WERI-Rb-1 (cell line): ENCODE data around the gene DIAPH2.

Source experiments
- DNase-seq: peaks from one replicate; pipeline ENCODE4 v3.0.0-alpha.2; 2020
- H3K27ac ChIP-seq: fragments of 250-450 bp; sonication (Bioruptor Pico); 2 replicates; pipeline ENCODE4 v1.5.1; 2020; ENCODE audit warnings: mild to moderate bottlenecking, moderate library complexity
- H3K27me3 ChIP-seq: fragments of 250-450 bp; sonication (Bioruptor Pico); 2 replicates; pipeline ENCODE4 v1.5.1; 2021; ENCODE audit warnings: mild to moderate bottlenecking, low read depth, moderate library complexity; ENCODE audit not compliant: insufficient read depth, severe bottlenecking
- H3K36me3 ChIP-seq: fragments of 250-450 bp; sonication (Bioruptor Pico); 2 replicates; pipeline ENCODE4 v1.5.1; 2020; ENCODE audit warnings: mild to moderate bottlenecking, moderate library complexity
- H3K4me3 ChIP-seq: 2 replicates; pipeline ENCODE4 v1.5.1; 2011; ENCODE audit warnings: low read depth, mild to moderate bottlenecking, control low read depth, low read length
- H3K9me3 ChIP-seq: fragments of 250-450 bp; sonication (Bioruptor Pico); 2 replicates; pipeline ENCODE4 v1.5.1; 2021; ENCODE audit warnings: mild to moderate bottlenecking, moderate library complexity; ENCODE audit not compliant: severe bottlenecking
- TF ChIP-seq, protein P1 (sequence below): IDR thresholded peaks from 2 replicates; pipeline ENCODE4 v1.5.1; 2011; ENCODE audit warnings: low read depth, mild to moderate bottlenecking, control low read depth, inconsistent platforms, low read length

The DIAPH2 gene

GRCh38 chrX:96979766-96980165 is 295.1 kb downstream of the DIAPH2 start:
- H3K4me3 ChIP-seq: no peak overlapping the region
- no peaks in the 10 kb centered on the region for H3K27me3 ChIP-seq
- TF ChIP-seq, protein P1, sequence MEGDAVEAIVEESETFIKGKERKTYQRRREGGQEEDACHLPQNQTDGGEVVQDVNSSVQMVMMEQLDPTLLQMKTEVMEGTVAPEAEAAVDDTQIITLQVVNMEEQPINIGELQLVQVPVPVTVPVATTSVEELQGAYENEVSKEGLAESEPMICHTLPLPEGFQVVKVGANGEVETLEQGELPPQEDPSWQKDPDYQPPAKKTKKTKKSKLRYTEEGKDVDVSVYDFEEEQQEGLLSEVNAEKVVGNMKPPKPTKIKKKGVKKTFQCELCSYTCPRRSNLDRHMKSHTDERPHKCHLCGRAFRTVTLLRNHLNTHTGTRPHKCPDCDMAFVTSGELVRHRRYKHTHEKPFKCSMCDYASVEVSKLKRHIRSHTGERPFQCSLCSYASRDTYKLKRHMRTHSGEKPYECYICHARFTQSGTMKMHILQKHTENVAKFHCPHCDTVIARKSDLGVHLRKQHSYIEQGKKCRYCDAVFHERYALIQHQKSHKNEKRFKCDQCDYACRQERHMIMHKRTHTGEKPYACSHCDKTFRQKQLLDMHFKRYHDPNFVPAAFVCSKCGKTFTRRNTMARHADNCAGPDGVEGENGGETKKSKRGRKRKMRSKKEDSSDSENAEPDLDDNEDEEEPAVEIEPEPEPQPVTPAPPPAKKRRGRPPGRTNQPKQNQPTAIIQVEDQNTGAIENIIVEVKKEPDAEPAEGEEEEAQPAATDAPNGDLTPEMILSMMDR: no peak
- no peaks in the 10 kb centered on the region for H3K9me3 ChIP-seq
- no peak for DNase-seq
- no peaks in the 10 kb centered on the region for H3K36me3 ChIP-seq
- H3K27ac ChIP-seq: no peak overlapping the region

GRCh38 chrX:96982161-96982560 is 297.5 kb downstream of the DIAPH2 start:
- no peak overlapping the region for H3K27ac ChIP-seq
- H3K9me3 ChIP-seq: no peaks in the 10 kb centered on the region
- TF ChIP-seq, protein P1: no peak
- H3K4me3 ChIP-seq: no peak overlapping the region
- no peak for DNase-seq
- no peaks in the 10 kb centered on the region for H3K27me3 ChIP-seq
- no peaks in the 10 kb centered on the region for H3K36me3 ChIP-seq

DNA sequence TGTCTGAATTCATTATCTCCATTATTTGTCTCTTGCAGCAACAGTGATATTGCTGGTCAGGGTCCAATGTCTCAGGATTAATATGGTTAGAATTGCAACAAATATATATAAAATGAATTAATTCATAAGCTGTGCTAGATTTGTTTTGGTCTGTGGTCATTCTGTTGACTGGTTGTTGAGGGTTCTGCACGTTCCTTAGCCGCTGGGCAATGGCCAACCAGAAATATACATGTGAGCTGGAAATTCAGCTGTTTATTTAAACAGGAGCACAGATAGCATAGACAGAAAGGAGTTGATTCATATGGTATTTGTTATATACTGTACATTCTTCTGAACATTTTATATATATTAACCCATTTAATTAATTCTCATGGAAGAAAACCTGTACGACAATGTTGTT is 299.9 kb downstream of the DIAPH2 start:
- TF ChIP-seq, protein P1: no peak

GRCh38 chrX:96985046-96985445 is 300.4 kb downstream of the DIAPH2 start:
- TF ChIP-seq, protein P1: no peak
- Histone ChIP-seq H3K36me3 (no peaks in the 10 kb centered on the region), H3K27me3 (no peaks in the 10 kb centered on the region), H3K9me3 (no peaks in the 10 kb centered on the region), H3K4me3 (no peak overlapping the region), H3K27ac (no peak overlapping the region)
- no peak for DNase-seq

More for the DNA sequence above, 299.9 kb downstream of the DIAPH2 start:
- H3K27ac ChIP-seq: no peak overlapping the region
- no peak overlapping the region for H3K4me3 ChIP-seq
- no peaks in the 10 kb centered on the region for H3K27me3 ChIP-seq
- no peaks in the 10 kb centered on the region for H3K9me3 ChIP-seq
- no peaks in the 10 kb centered on the region for H3K36me3 ChIP-seq
- no peak for DNase-seq

- H3K4me3 ChIP-seq: no peak overlapping the region
- TF ChIP-seq, protein P1: no peak
- DNase-seq: no peak
- no peaks in the 10 kb centered on the region for H3K27me3 ChIP-seq
- no peaks in the 10 kb centered on the region for H3K36me3 ChIP-seq
- H3K9me3 ChIP-seq: no peaks in the 10 kb centered on the region
- H3K27ac ChIP-seq: no peak overlapping the region
These were observed 302.6 kb downstream of the DIAPH2 start for GRCh38 chrX:96987228-96987627.

DNA sequence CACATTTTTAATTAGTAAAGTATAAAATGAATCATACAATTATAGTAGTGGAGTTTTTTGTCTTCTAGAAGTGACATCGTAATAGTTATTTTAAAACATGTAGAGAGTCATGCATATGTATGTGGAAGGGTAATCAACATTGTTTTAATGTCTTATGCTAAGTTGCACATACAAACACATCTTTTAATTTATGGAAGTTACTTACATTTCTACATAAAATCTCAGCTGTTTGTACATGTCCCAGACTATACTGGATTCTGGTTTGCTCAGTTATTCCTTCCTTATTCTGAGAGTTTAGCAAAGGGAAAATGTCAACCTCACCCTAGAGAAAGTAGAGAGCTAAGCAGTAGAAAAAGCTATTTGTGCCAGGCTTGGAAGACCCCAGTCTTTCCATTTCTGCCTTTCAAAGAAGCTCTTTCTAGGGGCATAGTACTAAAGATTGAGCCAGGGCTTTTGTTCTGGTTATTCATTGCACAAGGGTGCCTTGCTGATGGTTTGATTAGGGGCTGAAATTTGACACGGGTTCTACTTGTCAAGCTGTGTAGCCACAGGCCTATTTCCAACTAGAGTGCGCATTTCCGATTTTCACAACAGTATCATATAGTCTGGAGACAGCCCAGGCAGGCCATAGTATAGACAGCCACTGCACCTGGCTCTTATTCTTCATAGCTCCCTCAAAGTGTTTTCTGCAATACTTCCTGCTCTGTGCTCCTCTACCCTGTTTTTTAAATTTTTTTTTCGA is 305.4 kb downstream of the DIAPH2 start:
- Histone ChIP-seq H3K27me3 (no peaks in the 10 kb centered on the region), H3K27ac (no peak overlapping the region), H3K36me3 (no peaks in the 10 kb centered on the region), H3K4me3 (no peak overlapping the region), H3K9me3 (no peaks in the 10 kb centered on the region)
- TF ChIP-seq, protein P1: no peak
- no peak for DNase-seq
